HepG2 (cell line): ENCODE results near the gene PPDPF. TPM values are rescaled to one million over a fixed set of nuclear protein-coding genes. Genes with fewer than 3 reads are reported as not detected.

Experiments
- ETV5 ChIP-seq: IDR thresholded peaks from 2 replicates; pipeline ENCODE4 v1.6.1; 2018; ENCODE audit warnings: missing biosample characterization, missing genetic modification reagents, inconsistent platforms, borderline replicate concordance
- LCORL ChIP-seq, 2 experiments: fragments of 450-650 bp in 1 of 2; sonication (generic) in 1 of 2; formaldehyde crosslinking in 1 of 2; IDR thresholded peaks; 2 replicates each; pipeline versions ENCODE4 v1.5.0 to v1.6.1; 2017 to 2020; ENCODE audit warnings: antibody characterized with exemption in 1 of 2, missing genetic modification reagents in 1 of 2
- MTF2 ChIP-seq: sonication (generic); formaldehyde crosslinking; IDR thresholded peaks from 2 replicates; pipeline ENCODE4 v1.5.0; 2020; ENCODE audit warnings: missing genetic modification reagents, borderline replicate concordance
- SP4 ChIP-seq: sonication (generic); formaldehyde crosslinking; IDR thresholded peaks from 2 replicates; pipeline ENCODE4 v1.8.1; 2023; ENCODE audit warnings: mild to moderate bottlenecking, missing genetic modification reagents
- SUZ12 ChIP-seq: fragments of 150-350 bp; IDR thresholded peaks from 2 replicates; pipeline ENCODE4 v1.6.1; 2014; ENCODE audit warnings: low read depth, low read length
- ZEB1 ChIP-seq: IDR thresholded peaks from 2 replicates; pipeline ENCODE4 v1.6.1; 2012; ENCODE audit warnings: mild to moderate bottlenecking, low read depth, inconsistent platforms; ENCODE audit not compliant: insufficient replicate concordance
- ZNF501 ChIP-seq: sonication (generic); formaldehyde crosslinking; IDR thresholded peaks from 2 replicates; pipeline ENCODE4 v1.5.1; 2020; ENCODE audit warnings: mild to moderate bottlenecking, moderate library complexity, missing genetic modification reagents
- ZNF749 ChIP-seq: sonication (generic); formaldehyde crosslinking; IDR thresholded peaks from 2 replicates; pipeline ENCODE4 v1.8.0; 2022; ENCODE audit warnings: mild to moderate bottlenecking, missing genetic modification reagents, moderate library complexity, borderline replicate concordance
- polyA plus RNA-seq, 8 experiments: library from polyadenylated mRNA; depleted of rRNA in 3 of 8; stranded (reverse) in 7 of 8; unstranded in 1 of 8; fragments of >200 nt; fragmentation: Illumina TruSeq in 4 of 8; extraction: Trizol in 4 of 8; gene quantifications; 2 replicates each; pipeline versions ENCODE4 v1.2.1 to v1.2.3, GENCODE V29; 2011 to 2016; ENCODE audit warnings: low read depth in 4 of 8, missing spikeins in 1 of 8, mixed read lengths in 1 of 8; ENCODE audit not compliant: insufficient read depth in 1 of 8
- total RNA-seq, 5 experiments: library from RNA; depleted of rRNA; stranded (reverse); fragments of >200 nt; fragmentation: Illumina TruSeq; extraction: Trizol; gene quantifications; 2 replicates each; pipeline ENCODE4 v1.2.3, GENCODE V29; 2016; ENCODE audit warnings: low read depth in 1 of 5
- TF ChIP-seq, protein P1 (sequence below): sonication (generic); formaldehyde crosslinking; IDR thresholded peaks from 2 replicates; pipeline ENCODE4 v1.5.1; 2020; ENCODE audit warnings: missing genetic modification reagents, mild to moderate bottlenecking, borderline replicate concordance

PPDPF gene
- total and polyA plus RNA-seq, 2 of the 13 experiments (the other 11 are each of a cell fraction or from before 2014, with no cell fraction given) = 1.8 to 7.0 TPM

DNA sequence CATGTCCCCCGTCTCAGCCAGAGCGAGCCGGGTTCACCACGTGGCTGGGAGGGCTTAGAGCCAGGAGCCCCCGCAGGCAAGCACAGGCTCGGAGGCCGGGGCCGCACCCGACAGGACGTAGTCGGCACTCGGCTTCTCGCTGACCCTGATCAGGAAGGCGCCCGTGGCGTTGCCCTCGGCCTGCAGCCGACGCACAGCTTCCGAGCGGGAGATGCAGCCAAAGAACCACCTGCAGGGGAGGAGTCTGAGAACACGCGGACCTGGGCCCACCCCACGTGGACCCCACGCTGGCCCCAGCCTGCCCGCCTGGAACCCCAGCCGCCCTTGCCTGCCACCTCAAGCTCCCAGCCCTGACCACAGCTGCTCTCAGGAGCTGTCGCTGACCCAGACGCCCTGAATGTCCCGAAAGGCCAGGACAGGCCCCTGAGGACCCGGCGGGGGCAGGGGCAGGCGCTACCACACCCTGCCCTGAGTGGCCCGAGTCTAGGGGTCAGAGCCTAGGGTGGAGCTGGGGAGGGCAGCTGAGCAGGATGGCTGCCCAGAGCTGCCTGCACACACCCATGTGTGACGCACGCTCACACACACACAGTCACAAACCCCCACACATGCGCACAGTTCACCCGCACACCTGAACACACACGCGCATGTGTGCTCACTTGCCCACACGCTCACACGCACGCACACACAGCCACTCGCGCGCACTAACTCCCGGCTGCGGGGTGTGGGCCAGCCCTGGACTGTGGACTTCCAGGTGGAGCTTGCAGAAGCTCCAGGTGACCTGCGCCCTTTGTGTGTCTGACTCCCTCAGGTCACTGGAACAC, 14.5 kb downstream of the PPDPF start (continued):
- peak; percentile 56; the same call in 1 of the 2 replicates for TF ChIP-seq ZNF501 (CRISPR knock-in tag)
- TF ChIP-seq, protein P1, sequence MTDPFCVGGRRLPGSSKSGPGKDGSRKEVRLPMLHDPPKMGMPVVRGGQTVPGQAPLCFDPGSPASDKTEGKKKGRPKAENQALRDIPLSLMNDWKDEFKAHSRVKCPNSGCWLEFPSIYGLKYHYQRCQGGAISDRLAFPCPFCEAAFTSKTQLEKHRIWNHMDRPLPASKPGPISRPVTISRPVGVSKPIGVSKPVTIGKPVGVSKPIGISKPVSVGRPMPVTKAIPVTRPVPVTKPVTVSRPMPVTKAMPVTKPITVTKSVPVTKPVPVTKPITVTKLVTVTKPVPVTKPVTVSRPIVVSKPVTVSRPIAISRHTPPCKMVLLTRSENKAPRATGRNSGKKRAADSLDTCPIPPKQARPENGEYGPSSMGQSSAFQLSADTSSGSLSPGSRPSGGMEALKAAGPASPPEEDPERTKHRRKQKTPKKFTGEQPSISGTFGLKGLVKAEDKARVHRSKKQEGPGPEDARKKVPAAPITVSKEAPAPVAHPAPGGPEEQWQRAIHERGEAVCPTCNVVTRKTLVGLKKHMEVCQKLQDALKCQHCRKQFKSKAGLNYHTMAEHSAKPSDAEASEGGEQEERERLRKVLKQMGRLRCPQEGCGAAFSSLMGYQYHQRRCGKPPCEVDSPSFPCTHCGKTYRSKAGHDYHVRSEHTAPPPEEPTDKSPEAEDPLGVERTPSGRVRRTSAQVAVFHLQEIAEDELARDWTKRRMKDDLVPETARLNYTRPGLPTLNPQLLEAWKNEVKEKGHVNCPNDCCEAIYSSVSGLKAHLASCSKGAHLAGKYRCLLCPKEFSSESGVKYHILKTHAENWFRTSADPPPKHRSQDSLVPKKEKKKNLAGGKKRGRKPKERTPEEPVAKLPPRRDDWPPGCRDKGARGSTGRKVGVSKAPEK = no peak
- 0 out of 2 replicates have a peak, but pooled peaks have one; percentile 7 for TF ChIP-seq SUZ12
- no peak for TF ChIP-seq ZNF749 (CRISPR knock-in tag)
- TF ChIP-seq MTF2 (CRISPR knock-in tag) = peak; percentile 87; the same call in 1 of the 2 replicates
- TF ChIP-seq SP4 (CRISPR knock-in tag) = 0 out of 2 replicates have a peak, but pooled peaks have one; percentile 16
- peak; percentile 95 for TF ChIP-seq ZEB1
- peak; percentile 6; the same call in 1 of the 2 replicates for TF ChIP-seq ETV5 (CRISPR knock-in tag)
- no peak for TF ChIP-seq LCORL (IDR thresholded peaks at IDR 0.05)
- TF ChIP-seq LCORL (CRISPR knock-in tag; IDR thresholded peaks at IDR 0.05) = peak; percentile 74; the same call in 1 of the 2 replicates
